H1 (cell line): ENCODE measurements around the gene PAF1. TPM values are rescaled to one million over a fixed set of nuclear protein-coding genes. Genes with fewer than 3 reads are reported as not detected.

Experiments used
- CTCF ChIA-PET: fragments of 300-600 bp; sonication (Branson Sonifier 250); formaldehyde crosslinking; loops from one replicate; lab custom pipeline; 2021; ENCODE audit not compliant: partially characterized antibody; lab: Charles Lee
- POLR2A ChIA-PET: fragments of 300-600 bp; sonication (Branson Sonifier 250); formaldehyde crosslinking; loops from one replicate; lab custom pipeline; 2021; ENCODE audit warnings: inconsistent platforms; ENCODE audit not compliant: partially characterized antibody; lab: Charles Lee
- DNase-seq, 2 experiments: peaks; one replicate each; pipeline versions ENCODE4 v3.0.0 to v3.0.0-alpha.2; 2010 to 2022; ENCODE audit warnings: low spot score in 2 of 2, low read depth in 1 of 2, mixed read lengths in 1 of 2
- FAIRE-seq: peaks from 2 replicates; lab custom pipeline; 2011; peaks lifted over from hg19 to GRCh38; lab: Jason Lieb, UNC
- H2AFZ ChIP-seq: 2 replicates; pipeline ENCODE4 v1.8.1; 2012; ENCODE audit warnings: low read length, inconsistent platforms
- H2AK5ac ChIP-seq: 2 replicates; pipeline ENCODE4 v1.6.1; 2013; ENCODE audit warnings: low read depth, low read length
- H2BK120ac ChIP-seq: replicated peaks from 2 replicates; pipeline ENCODE3; 2013; ENCODE audit warnings: low read depth, low read length, inconsistent platforms
- H2BK12ac ChIP-seq: 2 replicates; pipeline ENCODE4 v1.6.1; 2013; ENCODE audit warnings: low read depth, low read length
- H2BK15ac ChIP-seq: 2 replicates; pipeline ENCODE4 v1.6.1; 2013; ENCODE audit warnings: low read length
- H2BK20ac ChIP-seq: 2 replicates; pipeline ENCODE4 v1.6.1; 2013; ENCODE audit warnings: low read length
- H2BK5ac ChIP-seq: 2 replicates; pipeline ENCODE4 v1.6.1; 2013; ENCODE audit warnings: low read depth, low read length
- H3K14ac ChIP-seq: 2 replicates; pipeline ENCODE4 v1.6.1; 2013; ENCODE audit warnings: inconsistent platforms; ENCODE audit not compliant: insufficient read length
- H3K18ac ChIP-seq: 2 replicates; pipeline ENCODE4 v1.6.1; 2013; ENCODE audit warnings: low read length; ENCODE audit errors: extremely low read depth
- H3K23ac ChIP-seq: 2 replicates; pipeline ENCODE4 v1.6.1; 2013; ENCODE audit warnings: inconsistent platforms; ENCODE audit not compliant: insufficient read length
- H3K23me2 ChIP-seq: 2 replicates; pipeline ENCODE4 v1.6.1; 2013; ENCODE audit warnings: low read depth, low read length
- H3K27ac ChIP-seq: 2 replicates; pipeline ENCODE4 v1.6.1; 2011; ENCODE audit warnings: low read depth, low read length, inconsistent platforms
- H3K27me3 ChIP-seq, 4 experiments: replicated peaks in 1 of 4; 1 replicate in 1 of 4; 2 replicates in 3 of 4; pipeline versions ENCODE4 v1.6.1 to v1.8.1; 2011 to 2013; ENCODE audit warnings: low read length in 3 of 4, mild to moderate bottlenecking in 3 of 4, inconsistent platforms in 2 of 4, mixed read lengths in 2 of 4, moderate library complexity in 1 of 4; ENCODE audit not compliant: control insufficient read depth in 3 of 4, insufficient read depth in 3 of 4; ENCODE audit errors: extremely low read depth in 1 of 4
- H3K36me3 ChIP-seq, 4 experiments: 2 replicates each; pipeline versions ENCODE4 v1.6.1 to v1.8.1; 2011 to 2013; ENCODE audit warnings: mild to moderate bottlenecking in 4 of 4, low read length in 3 of 4, moderate library complexity in 2 of 4, control low read depth in 1 of 4, inconsistent platforms in 1 of 4; ENCODE audit not compliant: insufficient read depth in 4 of 4, control insufficient read depth in 2 of 4
- H3K4ac ChIP-seq: replicated peaks from 2 replicates; pipeline ENCODE3; 2013; ENCODE audit warnings: low read length, low read depth, mixed read lengths, inconsistent platforms; ENCODE audit not compliant: insufficient read length
- H3K4me1 ChIP-seq, 4 experiments: replicated peaks in 1 of 4; 1 replicate in 1 of 4; 2 replicates in 3 of 4; pipeline versions ENCODE4 v1.6.1 to v1.8.1; 2011 to 2013; ENCODE audit warnings: low read length in 3 of 4, inconsistent platforms in 2 of 4, mixed read lengths in 1 of 4; ENCODE audit not compliant: insufficient read depth in 4 of 4, control insufficient read depth in 3 of 4
- H3K4me2 ChIP-seq, 2 experiments: 2 replicates each; pipeline versions ENCODE4 v1.6.1 to v1.8.1; 2011 to 2013; ENCODE audit warnings: low read depth in 2 of 2, low read length in 2 of 2, control low read depth in 1 of 2, inconsistent platforms in 1 of 2, mild to moderate bottlenecking in 1 of 2; ENCODE audit not compliant: insufficient read depth in 1 of 2
- H3K4me3 ChIP-seq, 4 experiments: fragments of 200-600, 300-600 bp in 1 of 4; sonication (generic), shearing (Covaris generic), sonication (Bioruptor Twin) in 1 of 4; 2 replicates each; pipeline versions ENCODE4 v1.5.1 to v1.8.1; 2011 to 2016; ENCODE audit warnings: low read length in 4 of 4, low read depth in 3 of 4, control low read depth in 2 of 4, inconsistent platforms in 2 of 4, mild to moderate bottlenecking in 2 of 4, mixed read lengths in 1 of 4, moderate library complexity in 1 of 4; ENCODE audit not compliant: insufficient read depth in 2 of 4; ENCODE audit errors: extremely low read depth in 1 of 4
- H3K56ac ChIP-seq: replicated peaks from 2 replicates; pipeline ENCODE3; 2013; ENCODE audit warnings: low read depth, mild to moderate bottlenecking, mixed read lengths, low read length, inconsistent platforms; ENCODE audit not compliant: insufficient read length
- H3K79me1 ChIP-seq: 2 replicates; pipeline ENCODE4 v1.6.1; 2013; ENCODE audit warnings: low read depth, low read length, control low read depth
- H3K79me2 ChIP-seq, 2 experiments: 2 replicates each; pipeline versions ENCODE4 v1.6.1 to v1.8.1; 2012 to 2013; ENCODE audit warnings: low read length in 2 of 2, mild to moderate bottlenecking in 2 of 2, inconsistent platforms in 1 of 2; ENCODE audit not compliant: insufficient read depth in 2 of 2, control insufficient read depth in 1 of 2
- H3K9ac ChIP-seq, 4 experiments: replicated peaks in 1 of 4; 1 replicate in 1 of 4; 2 replicates in 3 of 4; pipeline versions ENCODE4 v1.6.1 to v1.8.1; 2011 to 2013; ENCODE audit warnings: low read depth in 3 of 4, low read length in 3 of 4, control low read depth in 2 of 4, mild to moderate bottlenecking in 2 of 4, moderate library complexity in 2 of 4, inconsistent platforms in 1 of 4; ENCODE audit errors: extremely low read depth in 1 of 4
- H3K9me3 ChIP-seq, 2 experiments: 2 replicates each; pipeline versions ENCODE4 v1.6.1 to v1.8.1; 2012 to 2013; ENCODE audit warnings: mild to moderate bottlenecking in 2 of 2, moderate library complexity in 2 of 2, control low read depth in 1 of 2, inconsistent platforms in 1 of 2, low read depth in 1 of 2, low read length in 1 of 2, mixed read lengths in 1 of 2; ENCODE audit not compliant: insufficient read depth in 2 of 2
- H4K20me1 ChIP-seq, 2 experiments: replicated peaks in 1 of 2; 2 replicates each; pipeline versions ENCODE3 to v1.8.1; 2011 to 2013; ENCODE audit warnings: inconsistent platforms in 2 of 2, low read length in 2 of 2, mild to moderate bottlenecking in 1 of 2; ENCODE audit not compliant: insufficient read depth in 2 of 2, control insufficient read depth in 1 of 2
- H4K5ac ChIP-seq: 2 replicates; pipeline ENCODE4 v1.6.1; 2013; ENCODE audit warnings: low read length, low read depth, mixed read lengths, inconsistent platforms; ENCODE audit not compliant: insufficient read length
- H4K8ac ChIP-seq: 2 replicates; pipeline ENCODE4 v1.8.0; 2013; ENCODE audit warnings: mild to moderate bottlenecking, moderate library complexity, low read length, inconsistent platforms; ENCODE audit not compliant: insufficient read depth; ENCODE audit errors: extremely low read depth
- H4K91ac ChIP-seq: replicated peaks from 2 replicates; pipeline ENCODE3; 2013; ENCODE audit warnings: low read length, mixed read lengths, inconsistent platforms; ENCODE audit not compliant: insufficient read length
- CREB1 ChIP-seq: IDR thresholded peaks from 2 replicates; pipeline ENCODE4 v1.6.1; 2012; ENCODE audit warnings: inconsistent platforms
- CTCF ChIP-seq, 3 experiments: IDR thresholded peaks; 1 replicate in 2 of 3; 2 replicates in 1 of 3; pipeline versions ENCODE4 v1.5.1 to v1.6.1; 2011; ENCODE audit warnings: low read length in 3 of 3, mild to moderate bottlenecking in 3 of 3, inconsistent platforms in 2 of 3, low read depth in 1 of 3, moderate library complexity in 1 of 3; ENCODE audit not compliant: insufficient read depth in 1 of 3; ENCODE audit errors: control extremely low read depth in 1 of 3
- GABPA ChIP-seq: IDR thresholded peaks from 2 replicates; pipeline ENCODE4 v1.6.1; 2011; ENCODE audit warnings: mild to moderate bottlenecking, low read length, moderate library complexity, borderline replicate concordance; ENCODE audit not compliant: insufficient read depth
- JUN ChIP-seq: IDR thresholded peaks from 2 replicates; pipeline ENCODE4 v1.6.1; 2011; ENCODE audit warnings: low read depth, mild to moderate bottlenecking, improper control_type of control experiment, low read length
- PHF8 ChIP-seq: fragments of 200-600 bp; sonication (generic); conservative IDR thresholded peaks from 2 replicates; pipeline ENCODE4 v1.7.1; 2012; ENCODE audit warnings: low read depth, mild to moderate bottlenecking, inconsistent platforms, low read length, moderate library complexity
- RBBP5 ChIP-seq: IDR thresholded peaks from 2 replicates; pipeline ENCODE4 v1.7.1; 2012; ENCODE audit warnings: low read depth, mild to moderate bottlenecking, inconsistent platforms, low read length, moderate library complexity, borderline replicate concordance
- SIN3A ChIP-seq, 2 experiments: IDR thresholded peaks in 1 of 2; conservative IDR thresholded peaks in 1 of 2; 2 replicates each; pipeline ENCODE4 v1.6.1; 2011 to 2012; ENCODE audit warnings: low read length in 2 of 2, improper control_type of control experiment in 1 of 2, low read depth in 1 of 2, mild to moderate bottlenecking in 1 of 2
- SIX5 ChIP-seq: IDR thresholded peaks from 2 replicates; pipeline ENCODE4 v1.6.1; 2011; ENCODE audit warnings: mild to moderate bottlenecking, low read depth, low read length
- WGBS, 2 experiments: shearing (Covaris generic) in 1 of 2; methylation state at CpG; one replicate each; pipeline versions ENCODE4 v1.1.6 to v1.1.7; 2013 to 2015; ENCODE audit warnings: low lambda C conversion rate in 2 of 2, mixed read lengths in 2 of 2, inconsistent platforms in 1 of 2, low coverage in 1 of 2, missing lambda C conversion rate in 1 of 2; ENCODE audit not compliant: insufficient replicate concordance in 2 of 2, insufficient coverage in 1 of 2, insufficient read length in 1 of 2; ENCODE audit errors: extremely low coverage in 1 of 2, missing lambda C conversion rate in 1 of 2; 5-methylcytosine and 5-hydroxymethylcytosine counted together
- polyA plus RNA-seq, 7 experiments: library from polyadenylated mRNA; depleted of rRNA in 3 of 7; stranded (reverse) in 5 of 7; unstranded in 2 of 7; fragments of >200 nt in 5 of 7; fragments of 200-250 nt in 2 of 7; gene quantifications; 1 replicate in 5 of 7; 2 replicates in 1 of 7; 4 replicates in 1 of 7; pipeline versions ENCODE4 v1.2.1 to v1.2.3, GENCODE V29; 2011 to 2013; ENCODE audit warnings: missing spikeins in 2 of 7, mixed read lengths in 2 of 7
- total RNA-seq: library from RNA; stranded (reverse); fragmentation: NEBNext Ultra II Directional; extraction: Animal tissue kit (Norgen Biotek cat#: 25700); gene quantifications from 2 replicates; pipeline ENCODE4 v1.2.1, GENCODE V29; 2021
- TF ChIP-seq, protein P1 (sequence below): IDR thresholded peaks from 2 replicates; pipeline ENCODE4 v1.6.1; 2012; ENCODE audit warnings: low read length, inconsistent platforms

Gene PAF1
- total and polyA plus RNA-seq, 2 of the 8 experiments (the other 6 are each of a cell fraction or from before 2014, with no cell fraction given): 31.4 to 58.6 TPM

DNA sequence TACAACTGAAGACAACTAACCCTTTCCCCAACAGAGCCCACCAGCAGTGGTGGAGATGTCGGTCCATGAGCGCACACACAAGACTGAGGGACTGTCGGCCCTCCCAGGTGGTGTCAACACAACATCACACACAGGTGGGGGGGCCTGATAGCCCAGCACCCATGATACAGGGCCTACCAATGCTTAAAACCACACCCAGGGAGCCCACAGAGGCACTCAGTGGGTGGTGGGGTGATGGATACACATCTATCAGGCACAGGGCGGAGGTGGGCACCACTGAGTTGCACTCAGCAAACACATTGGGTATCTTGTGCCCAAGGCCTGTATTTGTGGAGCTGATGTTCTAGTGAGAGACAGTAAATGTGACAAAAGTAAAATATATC, 8.8 kb upstream of the PAF1 start:
- no peak for FAIRE-seq
- Histone ChIP-seq H2AK5ac (no peak overlapping the region), H3K4me3 (no peak overlapping the region), H4K5ac (no peak overlapping the region), H4K20me1 (peaks cover 2 to 7% of the 10 kb centered on the region in 2 experiments), H2BK5ac (no peak overlapping the region), H3K4me2 (no peak overlapping the region), H3K27ac (no peak overlapping the region), H3K4ac (no peak overlapping the region), H3K14ac (no peak overlapping the region), H2BK120ac (no peak overlapping the region), H3K23ac (no peak overlapping the region), H3K4me1 (peaks cover 6 to 21% (median 14%) of the 10 kb centered on the region in 4 experiments), H2BK20ac (no peak overlapping the region), H3K23me2 (peaks cover 12% of the 10 kb centered on the region; the same call in 1 of the 2 replicates), H3K36me3 (peaks cover 0 to 4% (median 2%) of the 10 kb centered on the region in 4 experiments; a peak in 2 of 8 replicates), H4K8ac (0 out of 2 replicates have a peak overlapping the region, but pooled peaks have one; percentile 12), H3K79me2 (no peaks in the 10 kb centered on the region), H3K56ac (no peak overlapping the region), H2BK15ac (no peak overlapping the region), H3K18ac (no peak overlapping the region), H3K9ac (no peak overlapping the region), H3K27me3 (no peaks in the 10 kb centered on the region), H2AFZ (no peak overlapping the region), H3K9me3 (no peaks in the 10 kb centered on the region), H3K79me1 (no peaks in the 10 kb centered on the region), H2BK12ac (0 out of 2 replicates have a peak overlapping the region, but pooled peaks have one; percentile 75), H4K91ac (no peak overlapping the region)
- CTCF ChIA-PET: interaction anchor here (1.0 to 9.5 kb wide), 3 partner anchors 10 to 15 kb away, joined by 3 to 128 read pairs (median 4); partner anchors contain the start of gene PLEKHG2
- no peak for DNase-seq
- POLR2A ChIA-PET: interaction anchor here (1.1 to 14.3 kb wide), 9 partner anchors 5 to 57 kb away, joined by 3 to 234 read pairs (median 22); partner anchors contain the start of genes MED29, PAF1, PLEKHG2 and RPS16
- WGBS, 2 experiments: 99% methylated on average over 4 of the region's 4 CpGs; no CpG with 5 or more reads in 1 of the 2 experiments
- TF ChIP-seq JUN (no peak), CTCF (IDR thresholded peaks at IDR 0.05; ENCODE audit: control extremely low read depth in 1 of 3, insufficient read depth in 1 of 3, low read depth in 1 of 3, low read length in 3 of 3) (no peak), PHF8 (no peak), RBBP5 (no peak), SIN3A (conservative IDR thresholded peaks at IDR 0.05 in 1 of 2, IDR thresholded peaks at IDR 0.05 in 1 of 2; ENCODE audit: low read depth in 1 of 2, low read length in 2 of 2) (no peak), SIX5 (no peak), CREB1 (no peak), GABPA (no peak)
- TF ChIP-seq, protein P1, sequence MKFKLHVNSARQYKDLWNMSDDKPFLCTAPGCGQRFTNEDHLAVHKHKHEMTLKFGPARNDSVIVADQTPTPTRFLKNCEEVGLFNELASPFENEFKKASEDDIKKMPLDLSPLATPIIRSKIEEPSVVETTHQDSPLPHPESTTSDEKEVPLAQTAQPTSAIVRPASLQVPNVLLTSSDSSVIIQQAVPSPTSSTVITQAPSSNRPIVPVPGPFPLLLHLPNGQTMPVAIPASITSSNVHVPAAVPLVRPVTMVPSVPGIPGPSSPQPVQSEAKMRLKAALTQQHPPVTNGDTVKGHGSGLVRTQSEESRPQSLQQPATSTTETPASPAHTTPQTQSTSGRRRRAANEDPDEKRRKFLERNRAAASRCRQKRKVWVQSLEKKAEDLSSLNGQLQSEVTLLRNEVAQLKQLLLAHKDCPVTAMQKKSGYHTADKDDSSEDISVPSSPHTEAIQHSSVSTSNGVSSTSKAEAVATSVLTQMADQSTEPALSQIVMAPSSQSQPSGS: no peak
